Caki2 (cell line): ENCODE measurements around the gene PLK4. TPM values are rescaled to one million over a fixed set of nuclear protein-coding genes. Genes with fewer than 3 reads are reported as not detected.

ENCODE experiments used
- DNase-seq: peaks from one replicate; pipeline ENCODE4 v3.0.0-alpha.2; 2015; ENCODE audit warnings: low read depth
- in situ Hi-C: cut with HindIII; loops from 2 replicates; pipeline ENCODE4 v1.10.0; 2016; ENCODE audit warnings: low sequenced_read_pairs, low pct_unique_long_range_greater_than_20kb, mixed read lengths
- total RNA-seq: library from RNA; depleted of rRNA; stranded (reverse); fragments of >200 nt; shearing (Covaris generic); gene quantifications from 2 replicates; pipeline ENCODE4 v1.2.3, GENCODE V29; 2014; ENCODE audit warnings: low replicate concordance; rRNA removed

Gene PLK4
- 11.5 and 13.5 TPM in 2 replicates for total RNA-seq

GRCh38 chr4:127880763-127881562, at the start of gene PLK4:
PLK4 (plus strand) TSS chr4:127880893; CDS start chr4:127881135, 242 bp downstream.
- in situ Hi-C loops: no loop called here

GRCh38 chr4:127832585-127832984, 48.1 kb upstream of the PLK4 start:
- DNase-seq: no peak
- in situ Hi-C loops: no loop called here

More at GRCh38 chr4:127880763-127881562, at the start of gene PLK4:
- DNase-seq: peak; percentile 96

GRCh38 chr4:127843704-127844600, 36.7 kb upstream of the PLK4 start:
- DNase-seq: no peak
- in situ Hi-C loops: no loop called here

GRCh38 chr4:127844601-127845116, 36.0 kb upstream of the PLK4 start:
- no peak for DNase-seq
- in situ Hi-C loops: no loop called here

- no peak for DNase-seq
- in situ Hi-C loops: no loop called here
Observed at GRCh38 chr4:127846061-127846460, 34.6 kb upstream of the PLK4 start.

GRCh38 chr4:127846765-127847164, 33.9 kb upstream of the PLK4 start:
- in situ Hi-C loops: no loop called here
- no peak for DNase-seq

GRCh38 chr4:127849505-127850234, 31.0 kb upstream of the PLK4 start:
- DNase-seq: no peak
- in situ Hi-C loops: no loop called here

- in situ Hi-C loops: no loop called here
- DNase-seq: no peak
Observed at GRCh38 chr4:127852661-127853060, 28.0 kb upstream of the PLK4 start.

GRCh38 chr4:127856196-127856812, 24.4 kb upstream of the PLK4 start:
- no peak for DNase-seq

GRCh38 chr4:127856813-127857447, 23.8 kb upstream of the PLK4 start:
- DNase-seq: no peak
- in situ Hi-C loops: no loop called here

More at GRCh38 chr4:127856196-127856812, 24.4 kb upstream of the PLK4 start:
- in situ Hi-C loops: no loop called here

GRCh38 chr4:127857641-127858040, 23.1 kb upstream of the PLK4 start:
- DNase-seq: no peak
- in situ Hi-C loops: no loop called here

GRCh38 chr4:127868196-127868595, 12.5 kb upstream of the PLK4 start:
- no peak for DNase-seq
- in situ Hi-C loops: no loop called here

GRCh38 chr4:127870281-127870680, 10.4 kb upstream of the PLK4 start:
- in situ Hi-C loops: no loop called here
- DNase-seq: no peak

GRCh38 chr4:127870688-127871087, 10.0 kb upstream of the PLK4 start:
- in situ Hi-C loops: no loop called here
- DNase-seq: no peak

- in situ Hi-C loops: no loop called here
- DNase-seq: no peak
Observed at GRCh38 chr4:127875791-127876190, 4.9 kb upstream of the PLK4 start.

- in situ Hi-C loops: no loop called here
- no peak for DNase-seq
Observed at GRCh38 chr4:127881563-127881864, 821 bp downstream of the PLK4 start.

GRCh38 chr4:127888559-127888958, 7.9 kb downstream of the PLK4 start:
- in situ Hi-C loops: no loop called here
- DNase-seq: no peak

GRCh38 chr4:127889903-127890302, 9.2 kb downstream of the PLK4 start:
- no peak for DNase-seq
- in situ Hi-C loops: no loop called here
